A549 (cell line): ENCODE data around the gene ZBTB20. TPM values are rescaled to one million over a fixed set of nuclear protein-coding genes. Genes with fewer than 3 reads are reported as not detected.

Experiments
- ATAC-seq, 2 experiments: fragments of 200-7000 bp in 1 of 2; fragments of >200 bp in 1 of 2; cut with Nextera tagmentation in 1 of 2; cut with Tn5 transposase in 1 of 2; 3 replicates each; pipeline versions ENCODE4 v1.8.0 to v1.9.1; 2018 to 2020; ENCODE audit warnings: mild to moderate bottlenecking in 1 of 2, moderate library complexity in 1 of 2
- CTCF ChIA-PET: fragments of 300-600 bp; sonication (Branson Sonifier 250); formaldehyde crosslinking; extraction: SDS; loops from one replicate; lab custom pipeline; 2021; ENCODE audit warnings: antibody characterized with exemption, inconsistent platforms; lab: Yijun Ruan, JAX
- POLR2A ChIA-PET: fragments of 350-600 bp; formaldehyde crosslinking; extraction: SDS; loops from one replicate; lab custom pipeline; 2021; ENCODE audit warnings: antibody characterized with exemption, inconsistent platforms; lab: Yijun Ruan, JAX
- DNase-seq, 2 experiments: peaks; one replicate each; pipeline versions ENCODE4 v3.0.0 to v3.0.0-alpha.2; 2011 to 2016; ENCODE audit warnings: low read depth in 1 of 2, low spot score in 1 of 2
- FAIRE-seq: peaks from 2 replicates; lab custom pipeline; 2011; peaks lifted over from hg19 to GRCh38; lab: Jason Lieb, UNC
- H3K27ac ChIP-seq, 2 experiments: fragments of >200 bp; sonication (Bioruptor Twin); formaldehyde crosslinking; 3 replicates each; pipeline ENCODE4 v1.5.1; 2016 to 2017
- H3K4me1 ChIP-seq: fragments of >200 bp; sonication (Bioruptor Twin); formaldehyde crosslinking; 3 replicates; pipeline ENCODE4 v1.6.1; 2016
- H3K4me2 ChIP-seq: fragments of >200 bp; sonication (Bioruptor Twin); formaldehyde crosslinking; 3 replicates; pipeline ENCODE4 v1.6.1; 2016
- H3K4me3 ChIP-seq: fragments of >200 bp; sonication (Bioruptor Twin); formaldehyde crosslinking; 3 replicates; pipeline ENCODE4 v1.5.1; 2016
- H3K9me3 ChIP-seq: fragments of >200 bp; sonication (Bioruptor Twin); formaldehyde crosslinking; 3 replicates; pipeline ENCODE4 v1.6.1; 2016
- BCL3 ChIP-seq: fragments of >200 bp; sonication (Bioruptor Twin); formaldehyde crosslinking; IDR thresholded peaks from 3 replicates; pipeline ENCODE4 v1.6.1; 2016
- BHLHE40 ChIP-seq: IDR thresholded peaks from 2 replicates; pipeline ENCODE4 v1.6.1; 2012; ENCODE audit warnings: low read depth, low read length, inconsistent platforms
- CBX8 ChIP-seq: fragments of 200-600 bp; sonication (generic); IDR thresholded peaks from 2 replicates; pipeline ENCODE4 v1.6.1; 2016
- E2F6 ChIP-seq: IDR thresholded peaks from 2 replicates; pipeline ENCODE4 v1.6.1; 2012; ENCODE audit warnings: low read depth, borderline replicate concordance
- EHMT2 ChIP-seq: fragments of 200-600 bp; sonication (generic); IDR thresholded peaks from 2 replicates; pipeline ENCODE4 v1.6.1; 2016; ENCODE audit warnings: antibody characterized with exemption, low read depth, mild to moderate bottlenecking, moderate library complexity
- ELK1 ChIP-seq: fragments of 150-350 bp; IDR thresholded peaks from 2 replicates; pipeline ENCODE4 v1.6.1; 2014; ENCODE audit warnings: low read depth, mild to moderate bottlenecking, low read length
- EP300 ChIP-seq, 2 experiments: fragments of >200 bp; sonication (Bioruptor Twin); formaldehyde crosslinking; IDR thresholded peaks; 2 replicates in 1 of 2; 3 replicates in 1 of 2; pipeline ENCODE4 v1.6.1; 2016 to 2017
- FOSB ChIP-seq: fragments of 250-450 bp; sonication (Bioruptor Pico); IDR thresholded peaks from 2 replicates; pipeline ENCODE4 v1.5.0; 2020; ENCODE audit warnings: mild to moderate bottlenecking, moderate library complexity
- FOSL2 ChIP-seq, 2 experiments: fragments of 450-650 bp in 1 of 2; fragments of >200 bp in 1 of 2; sonication (Bioruptor Twin) in 1 of 2; formaldehyde crosslinking; IDR thresholded peaks; 2 replicates each; pipeline versions ENCODE4 v1.5.0 to v1.6.1; 2016 to 2020; ENCODE audit warnings: mild to moderate bottlenecking in 1 of 2, moderate library complexity in 1 of 2
- GATA3 ChIP-seq: IDR thresholded peaks from 2 replicates; pipeline ENCODE4 v1.6.1; 2012; ENCODE audit warnings: borderline replicate concordance
- HDAC2 ChIP-seq: fragments of 200-600 bp; sonication (generic); IDR thresholded peaks from 2 replicates; pipeline ENCODE4 v1.6.1; 2016
- HES2 ChIP-seq: fragments of >200 bp; sonication (Bioruptor Twin); formaldehyde crosslinking; IDR thresholded peaks from 2 replicates; pipeline ENCODE4 v1.6.1; 2016
- HEYL ChIP-seq: fragments of 250-450 bp; sonication (Bioruptor Pico); IDR thresholded peaks from 2 replicates; pipeline ENCODE4 v1.8.0; 2021; ENCODE audit warnings: mild to moderate bottlenecking, moderate library complexity
- HMGXB4 ChIP-seq: fragments of 250-450 bp; sonication (Bioruptor Pico); IDR thresholded peaks from 2 replicates; pipeline ENCODE4 v1.5.0; 2021; ENCODE audit warnings: mild to moderate bottlenecking, moderate library complexity, borderline replicate concordance
- HOXA7 ChIP-seq: fragments of 250-450 bp; sonication (Bioruptor Pico); IDR thresholded peaks from 2 replicates; pipeline ENCODE4 v1.5.0; 2020; ENCODE audit warnings: mild to moderate bottlenecking, moderate library complexity
- HOXB5 ChIP-seq: fragments of 250-450 bp; sonication (Bioruptor Pico); IDR thresholded peaks from 2 replicates; pipeline ENCODE4 v1.5.0; 2020; ENCODE audit warnings: mild to moderate bottlenecking, moderate library complexity
- JUNB ChIP-seq: fragments of >200 bp; sonication (Bioruptor Twin); formaldehyde crosslinking; IDR thresholded peaks from 2 replicates; pipeline ENCODE4 v1.6.1; 2016
- KDM5A ChIP-seq: fragments of 200-600 bp; sonication (generic); IDR thresholded peaks from 2 replicates; pipeline ENCODE4 v1.6.1; 2016; ENCODE audit warnings: antibody characterized with exemption, mild to moderate bottlenecking
- NFE2L2 ChIP-seq: fragments of 150-350 bp; conservative IDR thresholded peaks from 2 replicates; pipeline ENCODE4 v1.6.1; 2014; ENCODE audit warnings: low read length
- NR3C1 ChIP-seq: fragments of >200 bp; sonication (Bioruptor Twin); formaldehyde crosslinking; IDR thresholded peaks from 3 replicates; pipeline ENCODE4 v1.6.1; 2017
- POLR2A ChIP-seq: IDR thresholded peaks from 2 replicates; pipeline ENCODE4 v1.6.1; 2012; ENCODE audit warnings: mild to moderate bottlenecking, low read length
- POLR2AphosphoS2 ChIP-seq: conservative IDR thresholded peaks from 2 replicates; pipeline ENCODE4 v1.6.1; 2012; ENCODE audit warnings: low read length, improper control_type of control experiment, inconsistent platforms
- RAD21 ChIP-seq, 2 experiments: fragments of >200 bp in 1 of 2; sonication (Bioruptor Twin) in 1 of 2; formaldehyde crosslinking in 1 of 2; IDR thresholded peaks in 1 of 2; conservative IDR thresholded peaks in 1 of 2; 2 replicates in 1 of 2; 3 replicates in 1 of 2; pipeline ENCODE4 v1.6.1; 2012 to 2018; ENCODE audit warnings: inconsistent platforms in 1 of 2
- REST ChIP-seq: fragments of 200-600 bp; sonication (generic); IDR thresholded peaks from 2 replicates; pipeline ENCODE4 v1.6.1; 2016; ENCODE audit warnings: antibody characterized with exemption, mild to moderate bottlenecking, moderate library complexity
- SREBF2 ChIP-seq: fragments of 450-650 bp; IDR thresholded peaks from 2 replicates; pipeline ENCODE4 v1.6.1; 2014; ENCODE audit warnings: mild to moderate bottlenecking, moderate library complexity
- TFCP2L1 ChIP-seq: fragments of 250-450 bp; sonication (Bioruptor Pico); IDR thresholded peaks from 2 replicates; pipeline ENCODE4 v1.5.0; 2021; ENCODE audit warnings: mild to moderate bottlenecking
- TP53 ChIP-seq: fragments of 250-450 bp; sonication (Bioruptor Pico); IDR thresholded peaks from 2 replicates; pipeline ENCODE4 v1.5.0; 2021; ENCODE audit warnings: mild to moderate bottlenecking, moderate library complexity
- WGBS: methylation state at CpG from one replicate; pipeline ENCODE4 v1.1.6; 2017; ENCODE audit errors: missing lambda C conversion rate; 5-methylcytosine and 5-hydroxymethylcytosine counted together
- polyA plus RNA-seq, 4 experiments: library from polyadenylated mRNA; depleted of rRNA in 3 of 4; stranded (reverse); fragments of >200 nt; fragmentation: RNase III in 1 of 4; extraction: RNeasy Plus Mini Kit Qiagen cat#74134 plus additional on column Dnase treatment in 1 of 4; gene quantifications; 2 replicates in 3 of 4; 3 replicates in 1 of 4; pipeline ENCODE4 v1.2.3, GENCODE V29; 2011 to 2017

ZBTB20 gene
- polyA plus RNA-seq, 2 of the 4 experiments (the other 2 are of a cell fraction): 0.85 to 5.0 TPM

- H3K27ac ChIP-seq: no peak overlapping the region
- no peak overlapping the region for H3K4me3 ChIP-seq
- 84% methylated on average over 3 of the region's 3 CpGs for WGBS
- ChIA-PET CTCF (no interaction called here), POLR2A (no interaction called here)
- H3K4me2 ChIP-seq: no peak overlapping the region
- no peak for ATAC-seq
- no peak for FAIRE-seq
- peaks cover 14% of the 10 kb centered on the region for H3K4me1 ChIP-seq
- TF ChIP-seq NFE2L2 (no peak), HES2 (no peak), HDAC2 (no peak), NR3C1 (no peak), TFCP2L1 (CRISPR knock-in tag) (no peak), HEYL (CRISPR knock-in tag) (no peak), REST (no peak), E2F6 (no peak), POLR2A (no peak), FOSL2 (IDR thresholded peaks at IDR 0.05) (no peak), FOSL2 (CRISPR knock-in tag; IDR thresholded peaks at IDR 0.05) (no peak), FOSB (no peak), GATA3 (no peak), EP300 (IDR thresholded peaks at IDR 0.05) (no peak)
- H3K9me3 ChIP-seq: no peaks in the 10 kb centered on the region
- no peak for DNase-seq
Measured at GRCh38 chr3:114328345-114328744, 818.7 kb downstream of the ZBTB20 start.

- Histone ChIP-seq H3K4me1 (peaks cover 14% of the 10 kb centered on the region), H3K4me3 (no peak overlapping the region), H3K4me2 (no peak overlapping the region), H3K27ac (no peak overlapping the region), H3K9me3 (no peaks in the 10 kb centered on the region)
- ChIA-PET CTCF (no interaction called here), POLR2A (no interaction called here)
- no peak for DNase-seq
- WGBS: 95% methylated on average over 4 of the region's 4 CpGs
- no peak for FAIRE-seq
- no peak for ATAC-seq
- TF ChIP-seq HEYL (CRISPR knock-in tag) (no peak), EP300 (IDR thresholded peaks at IDR 0.05) (no peak), JUNB (no peak), TP53 (CRISPR knock-in tag) (no peak), ELK1 (no peak), KDM5A (no peak), NR3C1 (no peak), HOXB5 (CRISPR knock-in tag) (no peak), REST (no peak), RAD21 (conservative IDR thresholded peaks at IDR 0.05 in 1 of 2, IDR thresholded peaks at IDR 0.05 in 1 of 2) (no peak), SREBF2 (no peak), BCL3 (no peak), EHMT2 (no peak), POLR2A (no peak), CBX8 (no peak), HOXA7 (CRISPR knock-in tag) (no peak), BHLHE40 (no peak), HMGXB4 (CRISPR knock-in tag) (no peak), POLR2AphosphoS2 (no peak)
Measured at GRCh38 chr3:114327665-114328064, 819.4 kb downstream of the ZBTB20 start.
